GM19467 (cell line): Measurements from ENCODE around the gene CABLES2.

ENCODE experiments used
- ATAC-seq: cut with Tn5 transposase; IDR thresholded peaks from one replicate; pipeline ENCODE4 v1.9.1; 2021; ENCODE audit warnings: mild to moderate bottlenecking, moderate library complexity; ENCODE audit not compliant: unreplicated experiment

Gene CABLES2

DNA sequence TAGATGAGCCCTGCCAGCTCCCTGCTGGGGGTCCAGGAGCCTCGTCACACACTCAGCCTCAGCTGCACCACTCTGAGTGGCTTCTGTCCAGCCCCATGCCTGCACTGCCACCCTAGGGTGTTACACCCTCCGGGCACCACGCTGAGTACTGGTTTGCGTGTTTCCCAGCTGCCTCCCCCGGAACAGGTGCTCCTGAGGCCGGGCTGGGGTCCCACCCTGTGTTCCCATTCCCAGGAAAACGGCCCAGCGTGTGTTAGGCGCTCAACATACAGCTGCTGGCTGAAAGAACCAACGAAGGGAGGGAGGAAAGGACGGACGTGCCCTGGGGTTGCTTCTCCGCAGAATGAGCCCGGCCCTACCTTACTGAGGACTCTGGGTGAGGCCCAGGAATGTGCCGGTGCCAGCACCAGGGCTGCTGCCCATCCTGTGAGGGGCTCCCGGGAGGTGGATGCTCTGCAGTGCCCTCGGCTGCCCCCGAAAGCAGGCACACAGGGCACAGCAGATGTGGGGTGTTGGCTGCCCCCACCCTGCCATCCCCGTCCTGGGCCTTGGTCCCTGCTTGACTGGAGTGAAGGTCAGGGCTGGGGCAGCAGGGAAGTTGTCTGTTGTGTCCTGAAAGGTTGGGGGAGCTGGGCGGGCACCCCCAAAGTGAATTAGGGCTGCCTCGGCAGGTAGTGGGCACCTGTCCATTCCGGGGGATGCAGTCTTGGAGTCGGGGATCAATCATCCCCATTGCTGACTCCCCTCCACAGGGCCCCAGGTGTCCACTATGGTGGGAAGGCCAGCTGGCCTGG, 56.3 kb downstream of the CABLES2 start:
- ATAC-seq, result no peak

DNA sequence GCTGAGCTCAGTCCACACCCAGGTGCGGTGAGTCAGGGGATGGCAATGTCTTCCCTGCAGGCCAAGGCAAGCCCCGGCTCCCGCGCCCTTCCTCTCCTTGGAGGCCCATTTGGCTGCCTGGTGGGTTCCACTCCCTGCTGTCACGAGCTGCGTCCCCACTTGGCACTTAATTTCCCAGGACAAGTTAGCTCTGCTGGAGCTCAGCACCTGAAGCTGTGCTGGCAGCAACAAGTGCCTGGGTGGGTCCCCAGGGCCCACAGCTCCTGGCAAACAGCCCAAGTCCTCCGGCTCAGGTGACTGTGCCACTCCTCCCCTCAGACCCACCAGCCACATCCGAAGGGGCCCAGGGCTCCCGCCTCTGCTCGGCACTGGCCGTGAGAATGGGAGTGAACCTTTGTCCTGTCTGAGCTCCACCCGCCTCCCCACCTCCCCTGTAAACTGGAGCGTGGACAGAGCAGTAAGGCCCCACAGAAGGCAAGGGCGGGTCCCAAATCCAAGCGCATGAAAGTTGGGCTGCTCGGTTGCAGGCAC, 56.9 kb downstream of the CABLES2 start:
- no peak for ATAC-seq

DNA sequence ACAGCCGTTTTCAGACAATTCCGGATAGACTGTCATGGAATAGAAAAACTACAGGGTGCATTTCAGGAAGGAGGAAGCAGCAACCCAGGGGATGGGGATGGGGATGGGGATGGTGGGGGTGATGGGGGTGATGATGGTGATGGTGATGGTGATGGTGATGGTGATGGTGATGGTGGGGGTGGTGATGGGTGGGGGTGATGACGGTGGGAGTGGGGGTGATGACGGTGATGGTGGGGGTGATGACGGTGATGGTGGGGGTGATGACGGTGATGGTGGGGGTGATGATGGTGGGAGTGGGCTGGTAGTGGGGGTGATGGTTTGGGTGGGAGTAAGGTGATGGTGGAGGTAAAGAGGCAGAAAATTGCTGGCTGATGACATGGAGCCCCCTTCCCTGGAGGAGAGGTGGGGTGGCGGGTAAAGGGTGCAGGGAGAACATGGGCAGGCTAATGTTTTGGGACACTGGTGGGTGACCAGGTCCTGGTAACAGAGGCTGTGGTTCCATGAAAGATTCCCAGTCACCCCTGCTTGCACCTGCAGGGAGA, 57.5 kb downstream of the CABLES2 start:
- ATAC-seq, result no peak

DNA sequence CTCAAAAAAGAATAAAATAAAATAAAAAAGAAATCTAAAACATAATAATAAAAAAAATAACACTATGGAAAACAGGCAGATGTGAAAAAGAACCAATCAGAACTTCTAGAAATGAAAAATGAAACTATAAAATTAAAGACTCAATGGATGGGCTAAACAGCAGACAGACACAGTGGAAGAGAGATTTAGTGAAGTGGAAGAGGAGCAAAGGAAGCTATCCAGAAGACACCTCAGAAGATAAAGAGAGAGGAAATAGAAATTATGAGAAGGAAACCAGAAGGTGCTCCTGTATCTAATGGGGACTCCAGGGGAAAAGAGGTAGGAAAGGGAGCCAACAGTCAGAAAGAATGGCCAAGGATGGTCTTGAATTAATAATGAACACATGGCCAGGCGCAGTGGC, 58.5 kb downstream of the CABLES2 start:
- ATAC-seq, result no peak

DNA sequence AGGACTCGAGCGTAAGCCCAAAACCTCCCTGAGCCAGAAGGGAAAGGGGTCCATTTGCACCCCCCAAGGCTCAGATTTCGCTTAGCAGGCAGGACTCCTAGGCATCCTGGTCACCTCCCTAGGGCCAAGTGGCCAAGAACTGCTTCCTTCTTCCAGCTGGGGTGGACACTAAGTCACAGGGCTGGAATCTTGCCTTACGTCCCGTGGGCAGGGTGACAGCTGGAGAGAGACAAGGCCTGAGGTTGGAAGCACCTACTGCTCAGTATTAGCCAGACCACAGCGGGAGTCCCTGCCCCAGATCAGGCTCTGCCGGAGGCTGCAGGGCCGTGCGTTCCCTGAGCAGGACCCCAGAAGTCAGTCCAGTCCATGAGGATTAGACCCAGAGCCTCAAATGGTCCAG, 59.6 kb downstream of the CABLES2 start:
- no peak for ATAC-seq

DNA sequence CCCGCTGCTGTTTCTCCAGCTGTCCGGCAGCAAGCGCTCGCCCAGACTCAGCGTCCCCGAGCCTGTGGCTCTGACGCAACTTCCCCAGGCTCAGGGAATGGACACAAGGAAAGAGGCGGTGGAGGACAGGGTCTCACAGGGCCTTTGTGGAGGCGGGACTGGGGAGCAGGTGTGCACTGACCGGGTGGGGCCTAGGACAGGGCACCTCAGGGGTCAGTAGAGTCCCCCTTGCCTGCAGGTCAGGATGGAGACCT, 60.0 kb downstream of the CABLES2 start:
- no peak for ATAC-seq

DNA sequence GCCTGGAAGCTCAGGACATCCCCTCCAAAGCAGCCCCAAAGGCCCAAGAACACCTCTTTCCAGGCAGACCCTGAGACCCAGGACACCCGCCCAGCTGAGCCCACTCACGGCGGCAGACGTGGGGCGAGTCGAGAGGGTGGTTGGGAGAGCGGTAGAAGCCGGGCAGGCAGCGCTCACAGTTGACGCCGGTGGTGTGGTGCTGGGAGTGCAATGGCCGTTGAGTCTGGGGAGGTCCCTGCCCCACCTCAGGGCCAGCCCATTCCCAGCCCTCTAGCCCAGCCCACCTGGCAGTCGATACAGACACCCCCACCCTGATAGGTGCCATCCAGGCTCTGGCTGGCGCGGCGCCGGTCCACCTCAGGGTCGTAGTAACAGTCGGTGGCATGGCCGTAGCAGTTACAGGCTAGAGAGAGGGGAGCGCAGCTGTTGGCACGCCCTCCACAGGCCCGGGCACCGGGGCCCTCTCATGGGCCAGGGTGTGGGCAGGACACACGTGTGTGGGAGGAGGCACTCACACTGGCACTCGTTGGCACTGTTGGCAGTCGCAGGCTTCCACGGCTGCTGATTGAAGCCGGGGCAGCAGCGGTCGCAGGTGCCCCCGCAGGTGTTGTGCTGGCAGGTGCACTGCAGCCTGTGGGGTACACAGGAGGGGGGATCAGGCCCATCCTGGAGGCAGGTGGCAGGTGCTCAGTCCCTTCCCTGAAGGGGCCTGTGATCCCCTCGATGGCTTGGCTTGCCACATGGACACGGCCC, 60.5 kb downstream of the CABLES2 start:
- no peak for ATAC-seq

DNA sequence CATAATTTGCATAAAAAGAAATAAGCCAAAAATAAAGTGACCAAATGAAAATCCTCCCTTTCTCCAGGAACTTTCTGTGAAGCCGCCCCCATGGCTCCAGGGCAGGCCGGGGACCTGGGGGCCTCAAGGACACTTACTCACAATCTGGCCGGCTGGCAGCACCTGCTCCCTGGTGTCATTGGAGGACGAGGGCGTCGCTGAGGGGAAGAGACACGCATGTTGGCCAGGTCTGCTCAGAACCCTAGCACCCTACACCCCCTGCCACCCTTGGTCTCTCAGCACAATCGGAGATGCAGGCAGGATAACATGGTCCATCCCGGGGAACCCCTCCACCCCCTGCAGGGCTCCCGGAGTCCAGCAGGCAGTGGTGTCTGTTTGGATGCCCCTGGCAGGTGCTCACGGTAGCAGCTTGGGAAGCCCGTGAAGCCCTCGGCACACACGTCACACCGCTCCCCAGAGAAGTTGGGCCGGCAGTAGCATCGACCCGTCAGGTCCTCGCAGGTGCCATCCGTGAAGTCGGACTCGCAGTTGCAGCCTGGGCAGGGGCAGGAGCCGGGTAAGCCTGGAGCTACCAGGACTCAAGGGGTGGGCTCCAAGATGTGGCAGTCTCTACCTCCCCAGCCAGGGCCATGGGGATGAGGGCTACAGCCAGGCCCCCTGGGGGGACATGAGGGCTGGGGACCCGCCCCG, 61.3 kb downstream of the CABLES2 start:
- no peak for ATAC-seq

DNA sequence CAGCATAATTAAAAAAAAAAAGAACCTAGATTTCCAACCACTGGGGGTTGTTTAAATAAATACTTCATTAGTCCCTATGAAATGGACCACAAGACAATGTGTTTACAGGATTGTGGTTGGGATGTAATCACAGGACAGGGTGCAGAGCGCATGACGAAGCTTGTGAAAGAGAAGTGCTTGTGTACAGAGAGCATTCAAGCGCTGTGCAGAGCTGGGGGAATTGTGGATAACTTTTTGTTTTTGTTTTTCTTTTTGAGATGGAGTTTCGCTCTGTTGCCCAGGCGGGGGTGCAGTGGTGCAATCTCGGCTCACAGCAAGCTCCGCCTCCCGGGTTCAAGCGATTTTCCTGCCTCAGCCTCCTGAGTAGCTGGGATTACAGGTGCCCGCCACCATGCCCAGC, 62.3 kb downstream of the CABLES2 start:
- ATAC-seq, result no peak

DNA sequence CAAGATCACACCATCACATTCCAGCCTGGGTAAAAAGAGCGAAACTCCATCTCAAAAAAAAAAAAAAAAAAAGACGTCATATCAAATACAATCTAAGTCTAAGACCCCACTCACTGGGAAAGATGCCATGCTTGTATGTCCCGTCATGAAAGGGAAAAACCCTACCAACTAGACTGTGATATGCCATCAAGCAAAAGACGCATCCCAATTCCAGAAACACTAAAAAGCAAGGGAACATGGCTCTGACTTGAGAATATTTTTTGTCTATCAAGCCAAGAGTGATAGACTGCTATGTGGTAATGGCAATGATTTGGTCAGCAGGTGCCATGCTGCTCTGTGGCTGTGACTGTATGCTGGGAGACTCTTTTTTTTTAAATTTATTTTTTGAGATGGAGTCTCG, 63.0 kb downstream of the CABLES2 start:
- ATAC-seq, result no peak

DNA sequence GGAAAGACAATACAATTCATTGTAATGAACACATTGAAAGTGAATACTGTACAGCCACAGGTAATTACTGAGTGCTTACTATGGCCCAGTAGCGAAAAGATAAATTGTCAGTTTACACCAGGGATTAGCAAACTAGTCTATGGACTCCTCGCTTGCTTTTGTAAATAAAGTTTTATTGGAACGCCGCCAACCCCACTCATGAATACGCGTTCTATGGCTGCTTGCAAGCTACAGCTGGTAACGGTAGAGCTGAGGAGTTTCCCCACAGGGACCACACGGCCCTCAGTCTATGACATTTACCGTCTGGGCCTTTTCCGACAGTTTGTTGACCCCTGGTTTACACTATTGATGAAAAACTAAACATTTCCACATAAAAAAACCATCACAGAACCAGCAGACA, 64.2 kb downstream of the CABLES2 start:
- no peak for ATAC-seq

DNA sequence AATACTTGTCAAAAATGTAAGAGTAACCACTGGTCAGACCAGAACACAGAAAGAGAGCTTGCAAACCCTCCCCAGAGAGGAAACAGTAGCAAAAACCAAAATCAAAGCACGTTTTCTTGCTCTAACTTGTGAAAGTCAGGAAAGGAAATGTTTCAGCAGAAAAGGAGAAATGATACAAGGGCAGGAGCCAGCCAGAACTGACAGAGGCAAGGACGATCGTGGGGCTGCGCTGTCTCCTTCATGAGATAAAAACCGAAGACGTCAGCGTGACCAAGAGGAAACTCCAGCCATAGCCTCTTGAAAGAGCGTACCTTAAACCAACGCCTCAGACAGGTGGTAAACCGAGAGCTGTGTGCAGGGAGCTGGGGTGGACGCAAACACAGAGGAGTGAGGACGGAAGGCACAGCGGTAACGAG, 67.4 kb downstream of the CABLES2 start:
- peak; percentile 55 for ATAC-seq
